ENCODE measurements around the gene PKD2. TPM values are rescaled to one million over a fixed set of nuclear protein-coding genes. Genes with fewer than 3 reads are reported as not detected.

Gene PKD2
- total RNA-seq, 2 experiments from 2014 or later = 3.8 to 4.5 TPM

GRCh38 chr4:88062311-88062710 lies 54.9 kb downstream of the PKD2 start:
- DNase-seq (ENCODE audit: low spot score) = no peak
- H4K20me1 ChIP-seq (ENCODE audit: insufficient read depth, low read length) = no peaks in the 10 kb centered on the region
- BruUV-seq (replicated peaks) = no TSS peak
- H3K9me2 ChIP-seq (ENCODE audit: insufficient read depth, low read length) = no peaks in the 10 kb centered on the region
- intact Hi-C loops (cut with micrococcal nuclease; ENCODE audit: unreplicated experiment) = no loop called here
- no peak overlapping the region for H3K4me2 ChIP-seq (ENCODE audit: low read length)
- CTCF ChIA-PET (ENCODE audit: unreplicated experiment) = no interaction called here
- no peaks in the 10 kb centered on the region for H3K9me3 ChIP-seq (ENCODE audit: low read length)
- no peaks in the 10 kb centered on the region for H3K36me3 ChIP-seq (ENCODE audit: insufficient read depth, low read length)
- H3K4me3 ChIP-seq (ENCODE audit: low read depth, low read length, poor library complexity, severe bottlenecking) = no peak overlapping the region
- no peak overlapping the region for H3K27ac ChIP-seq (ENCODE audit: low read depth, low read length, poor library complexity, severe bottlenecking)
- TF ChIP-seq EZH2phosphoT487 (IDR thresholded peaks at IDR 0.05; ENCODE audit: borderline replicate concordance, low read depth, low read length) = no peak
- TF ChIP-seq CTCF (conservative IDR thresholded peaks at IDR 0.05; ENCODE audit: low read length) = no peak
- POLR2A ChIA-PET = no interaction called here
- H3K79me2 ChIP-seq (ENCODE audit: insufficient read depth, low read depth, low read length) = no peaks in the 10 kb centered on the region
- H2AFZ ChIP-seq (ENCODE audit: low read length) = no peak overlapping the region
- no peaks in the 10 kb centered on the region for H3K4me1 ChIP-seq (ENCODE audit: insufficient read depth, low read length, poor library complexity, severe bottlenecking)

- H3K79me2 ChIP-seq (ENCODE audit: insufficient read depth, low read depth, low read length) = no peaks in the 10 kb centered on the region
- intact Hi-C loops (cut with micrococcal nuclease; ENCODE audit: unreplicated experiment) = no loop called here
- H3K36me3 ChIP-seq (ENCODE audit: insufficient read depth, low read length) = no peaks in the 10 kb centered on the region; the same call in 1 of the 2 replicates
- no peaks in the 10 kb centered on the region for H4K20me1 ChIP-seq (ENCODE audit: insufficient read depth, low read length)
- BruUV-seq (replicated peaks) = no TSS peak
- no peak overlapping the region for H2AFZ ChIP-seq (ENCODE audit: low read length)
- H3K4me3 ChIP-seq (ENCODE audit: low read depth, low read length, poor library complexity, severe bottlenecking) = no peak overlapping the region
- no peaks in the 10 kb centered on the region for H3K4me1 ChIP-seq (ENCODE audit: insufficient read depth, low read length, poor library complexity, severe bottlenecking)
- H3K27ac ChIP-seq (ENCODE audit: low read depth, low read length, poor library complexity, severe bottlenecking) = no peak overlapping the region
- CTCF ChIA-PET (ENCODE audit: unreplicated experiment) = no interaction called here
- no peak overlapping the region for H3K4me2 ChIP-seq (ENCODE audit: low read length)
- no peak for DNase-seq (ENCODE audit: low spot score)
- no peaks in the 10 kb centered on the region for H3K9me2 ChIP-seq (ENCODE audit: insufficient read depth, low read length)
- no peaks in the 10 kb centered on the region for H3K9me3 ChIP-seq (ENCODE audit: low read length)
- no peak for TF ChIP-seq EZH2phosphoT487 (IDR thresholded peaks at IDR 0.05; ENCODE audit: borderline replicate concordance, low read depth, low read length)
- TF ChIP-seq CTCF (conservative IDR thresholded peaks at IDR 0.05; ENCODE audit: low read length) = no peak
- POLR2A ChIA-PET = no interaction called here
Measured at GRCh38 chr4:88062843-88063242, 55.4 kb downstream of the PKD2 start.

- BruUV-seq (replicated peaks) = no TSS peak
- DNase-seq (ENCODE audit: low spot score) = no peak
- Histone ChIP-seq H4K20me1 (ENCODE audit: insufficient read depth, low read length) (no peaks in the 10 kb centered on the region), H3K4me2 (ENCODE audit: low read length) (no peak overlapping the region), H3K9me3 (ENCODE audit: low read length) (no peaks in the 10 kb centered on the region), H3K4me3 (ENCODE audit: low read depth, low read length, poor library complexity, severe bottlenecking) (no peak overlapping the region), H2AFZ (ENCODE audit: low read length) (no peak overlapping the region), H3K4me1 (ENCODE audit: insufficient read depth, low read length, poor library complexity, severe bottlenecking) (no peaks in the 10 kb centered on the region), H3K36me3 (ENCODE audit: insufficient read depth, low read length) (no peaks in the 10 kb centered on the region; the same call in 1 of the 2 replicates), H3K9me2 (ENCODE audit: insufficient read depth, low read length) (no peaks in the 10 kb centered on the region), H3K27ac (ENCODE audit: low read depth, low read length, poor library complexity, severe bottlenecking) (no peak overlapping the region), H3K79me2 (ENCODE audit: insufficient read depth, low read depth, low read length) (no peaks in the 10 kb centered on the region)
- intact Hi-C loops (cut with micrococcal nuclease; ENCODE audit: unreplicated experiment) = no loop called here
- CTCF ChIA-PET (ENCODE audit: unreplicated experiment) = no interaction called here
- TF ChIP-seq EZH2phosphoT487 (IDR thresholded peaks at IDR 0.05; ENCODE audit: borderline replicate concordance, low read depth, low read length) (no peak), CTCF (conservative IDR thresholded peaks at IDR 0.05; ENCODE audit: low read length) (no peak)
- POLR2A ChIA-PET = no interaction called here
Measured at GRCh38 chr4:88063634-88064296, 56.3 kb downstream of the PKD2 start.

All from OCI-LY7 (cell line).